NT2/D1 (cell line): ENCODE results near the gene LRRC8E.
A peak's percentile ranks its signal among the peaks of the same experiment; 100 is the strongest.

Experiments
- DNase-seq: peaks from one replicate; pipeline ENCODE4 v3.0.0-alpha.2; 2011; ENCODE audit warnings: low read depth, low spot score
- H3K27me3 ChIP-seq: 2 replicates; pipeline ENCODE4 v1.6.0; 2011; ENCODE audit warnings: mild to moderate bottlenecking; ENCODE audit not compliant: insufficient read length, insufficient read depth
- H3K36me3 ChIP-seq: 2 replicates; pipeline ENCODE4 v1.6.1; 2011; ENCODE audit warnings: mild to moderate bottlenecking, low read length, mixed read lengths; ENCODE audit not compliant: insufficient read depth, insufficient read length
- H3K4me1 ChIP-seq: 2 replicates; pipeline ENCODE4 v1.5.1; 2011; ENCODE audit not compliant: insufficient read depth, insufficient read length
- H3K4me3 ChIP-seq: 2 replicates; pipeline ENCODE4 v1.5.1; 2011; ENCODE audit warnings: low read depth; ENCODE audit not compliant: insufficient read length
- H3K9ac ChIP-seq: 2 replicates; pipeline ENCODE4 v1.6.0; 2011; ENCODE audit warnings: low read depth; ENCODE audit not compliant: insufficient read length
- H3K9me3 ChIP-seq: 2 replicates; pipeline ENCODE4 v1.5.1; 2011; ENCODE audit warnings: mild to moderate bottlenecking, low read length; ENCODE audit not compliant: insufficient read depth
- SUZ12 ChIP-seq: IDR thresholded peaks from 2 replicates; pipeline ENCODE4 v1.6.1; 2011; ENCODE audit not compliant: insufficient read length, insufficient read depth; ENCODE audit errors: extremely low read depth
- YY1 ChIP-seq: IDR thresholded peaks from 2 replicates; pipeline ENCODE4 v1.6.1; 2011; ENCODE audit not compliant: insufficient read length, insufficient read depth
- ZNF274 ChIP-seq: IDR thresholded peaks from 2 replicates; pipeline ENCODE4 v1.6.1; 2011; ENCODE audit warnings: mild to moderate bottlenecking, low read depth, low read length

The LRRC8E gene

DNA sequence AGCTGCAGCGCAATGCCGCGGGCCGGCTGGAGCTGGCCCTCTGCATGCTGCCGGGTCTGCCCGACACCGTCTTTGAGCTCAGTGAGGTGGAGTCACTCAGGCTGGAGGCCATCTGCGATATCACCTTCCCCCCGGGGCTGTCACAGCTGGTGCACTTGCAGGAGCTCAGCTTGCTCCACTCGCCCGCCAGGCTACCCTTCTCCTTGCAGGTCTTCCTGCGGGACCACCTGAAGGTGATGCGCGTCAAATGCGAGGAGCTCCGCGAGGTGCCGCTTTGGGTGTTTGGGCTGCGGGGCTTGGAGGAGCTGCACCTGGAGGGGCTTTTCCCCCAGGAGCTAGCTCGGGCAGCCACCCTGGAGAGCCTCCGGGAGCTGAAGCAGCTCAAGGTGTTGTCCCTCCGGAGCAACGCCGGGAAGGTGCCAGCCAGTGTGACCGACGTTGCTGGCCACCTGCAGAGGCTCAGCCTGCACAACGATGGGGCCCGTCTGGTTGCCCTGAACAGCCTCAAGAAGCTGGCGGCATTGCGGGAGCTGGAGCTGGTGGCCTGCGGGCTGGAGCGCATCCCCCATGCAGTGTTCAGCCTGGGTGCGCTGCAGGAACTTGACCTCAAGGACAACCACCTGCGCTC lies 11.6 kb downstream of the LRRC8E start:
- no peak for DNase-seq
- no peak for TF ChIP-seq YY1
- no peak for TF ChIP-seq ZNF274
- TF ChIP-seq SUZ12, result no peak
- Histone ChIP-seq H3K9me3 (no peaks in the 10 kb centered on the region), H3K4me1 (peaks cover 23% of the 10 kb centered on the region), H3K27me3 (no peaks in the 10 kb centered on the region), H3K4me3 (no peak overlapping the region), H3K36me3 (peaks cover 41% of the 10 kb centered on the region), H3K9ac (peak overlapping the region; percentile 29)

DNA sequence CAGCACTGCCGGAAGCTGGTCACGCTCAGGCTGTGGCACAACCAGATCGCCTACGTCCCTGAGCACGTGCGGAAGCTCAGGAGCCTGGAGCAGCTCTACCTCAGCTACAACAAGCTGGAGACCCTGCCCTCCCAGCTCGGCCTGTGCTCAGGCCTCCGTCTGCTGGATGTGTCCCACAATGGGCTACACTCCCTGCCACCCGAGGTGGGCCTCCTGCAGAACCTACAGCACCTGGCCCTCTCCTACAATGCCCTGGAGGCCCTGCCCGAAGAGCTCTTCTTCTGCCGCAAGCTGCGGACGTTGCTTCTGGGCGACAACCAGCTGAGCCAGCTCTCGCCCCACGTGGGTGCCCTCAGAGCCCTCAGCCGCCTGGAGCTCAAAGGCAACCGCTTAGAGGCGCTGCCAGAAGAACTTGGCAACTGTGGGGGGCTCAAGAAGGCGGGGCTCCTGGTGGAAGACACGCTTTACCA lies 12.1 kb downstream of the LRRC8E start:
- H3K9ac ChIP-seq, result peak overlapping the region; percentile 17
- peaks cover 23% of the 10 kb centered on the region for H3K4me1 ChIP-seq
- TF ChIP-seq YY1 (no peak), ZNF274 (no peak), SUZ12 (no peak)
- H3K4me3 ChIP-seq, result no peak overlapping the region
- DNase-seq, result no peak
- no peaks in the 10 kb centered on the region for H3K9me3 ChIP-seq
- H3K27me3 ChIP-seq, result no peaks in the 10 kb centered on the region
- H3K36me3 ChIP-seq, result peaks cover 44% of the 10 kb centered on the region

DNA sequence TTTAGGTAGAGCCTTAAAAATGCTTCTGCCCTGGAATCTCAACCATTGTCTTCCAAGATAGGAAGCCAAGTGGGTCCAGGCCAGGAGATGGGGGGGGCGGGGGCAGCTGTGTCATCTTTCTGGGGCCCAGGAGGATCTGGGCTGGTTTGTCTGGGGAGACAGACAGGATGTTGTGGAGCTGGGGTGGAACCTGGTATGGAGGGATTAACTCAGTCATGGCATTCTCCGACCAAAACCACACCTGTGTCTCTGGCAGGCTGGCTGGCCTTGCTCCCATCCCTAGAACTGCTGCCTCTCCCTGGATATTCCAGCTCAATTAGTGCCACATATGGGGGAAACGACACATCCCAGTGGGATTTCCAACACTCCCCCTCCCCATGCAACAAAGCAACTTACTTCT lies 12.6 kb downstream of the LRRC8E start:
- no peak for DNase-seq
- Histone ChIP-seq H3K36me3 (peaks cover 44% of the 10 kb centered on the region), H3K4me1 (peaks cover 23% of the 10 kb centered on the region), H3K27me3 (no peaks in the 10 kb centered on the region), H3K9me3 (no peaks in the 10 kb centered on the region), H3K4me3 (no peak overlapping the region), H3K9ac (peak overlapping the region; percentile 29)
- TF ChIP-seq ZNF274 (no peak), YY1 (no peak), SUZ12 (no peak)

DNA sequence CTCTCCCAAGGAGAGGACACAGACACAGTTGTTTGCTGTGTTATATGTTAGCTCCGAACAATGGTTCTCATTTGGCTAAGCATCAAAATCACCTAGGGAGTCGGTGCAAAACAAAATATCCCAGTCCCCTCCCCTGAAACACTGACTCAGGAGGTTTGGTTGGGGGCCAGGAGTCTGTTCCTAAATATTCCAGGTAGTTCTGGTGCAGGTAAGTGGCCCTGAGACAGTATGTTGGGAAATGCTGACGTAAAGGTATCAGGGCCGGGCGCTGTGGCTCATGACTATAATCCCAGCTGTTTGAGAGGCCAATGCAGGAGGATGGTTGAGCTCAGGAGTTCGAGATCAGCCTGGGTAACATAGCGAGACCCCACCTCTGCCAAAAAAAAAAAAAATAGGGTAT lies 13.0 kb downstream of the LRRC8E start:
- no peak for TF ChIP-seq YY1
- no peak for TF ChIP-seq ZNF274
- TF ChIP-seq SUZ12, result no peak
- Histone ChIP-seq H3K27me3 (no peaks in the 10 kb centered on the region), H3K36me3 (peaks cover 48% of the 10 kb centered on the region), H3K4me3 (no peak overlapping the region), H3K9me3 (no peaks in the 10 kb centered on the region), H3K9ac (no peak overlapping the region), H3K4me1 (peaks cover 25% of the 10 kb centered on the region)
- no peak for DNase-seq

DNA sequence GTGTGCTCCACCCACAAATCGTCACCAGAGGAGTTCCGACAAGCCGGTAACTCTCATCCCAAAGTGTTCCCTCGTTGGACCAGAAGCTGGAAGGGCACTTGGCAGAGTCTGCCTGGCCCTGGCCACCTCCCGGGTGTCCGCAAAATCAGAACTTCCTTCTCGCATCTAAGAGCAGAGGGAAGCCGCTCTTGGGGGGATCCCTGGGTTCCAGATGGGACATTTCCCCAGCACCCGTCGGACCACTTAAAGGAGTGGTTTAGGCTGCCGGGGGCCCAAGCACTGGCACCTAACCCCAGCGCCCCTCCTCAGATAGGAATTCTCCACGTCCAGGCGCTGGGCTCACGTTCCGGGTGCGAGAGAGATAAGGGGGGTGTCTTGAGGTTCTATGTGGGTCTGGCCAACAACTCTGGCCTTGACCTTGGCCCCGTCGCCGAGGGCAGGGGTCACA lies 14.5 kb downstream of the LRRC8E start:
- Histone ChIP-seq H3K4me3 (peak overlapping the region; percentile 98), H3K9me3 (no peaks in the 10 kb centered on the region), H3K36me3 (peaks cover 55% of the 10 kb centered on the region), H3K27me3 (no peaks in the 10 kb centered on the region), H3K4me1 (peaks cover 30% of the 10 kb centered on the region), H3K9ac (peak overlapping the region; percentile 100)
- TF ChIP-seq ZNF274 (no peak), YY1 (no peak), SUZ12 (no peak)
- DNase-seq, result no peak

DNA sequence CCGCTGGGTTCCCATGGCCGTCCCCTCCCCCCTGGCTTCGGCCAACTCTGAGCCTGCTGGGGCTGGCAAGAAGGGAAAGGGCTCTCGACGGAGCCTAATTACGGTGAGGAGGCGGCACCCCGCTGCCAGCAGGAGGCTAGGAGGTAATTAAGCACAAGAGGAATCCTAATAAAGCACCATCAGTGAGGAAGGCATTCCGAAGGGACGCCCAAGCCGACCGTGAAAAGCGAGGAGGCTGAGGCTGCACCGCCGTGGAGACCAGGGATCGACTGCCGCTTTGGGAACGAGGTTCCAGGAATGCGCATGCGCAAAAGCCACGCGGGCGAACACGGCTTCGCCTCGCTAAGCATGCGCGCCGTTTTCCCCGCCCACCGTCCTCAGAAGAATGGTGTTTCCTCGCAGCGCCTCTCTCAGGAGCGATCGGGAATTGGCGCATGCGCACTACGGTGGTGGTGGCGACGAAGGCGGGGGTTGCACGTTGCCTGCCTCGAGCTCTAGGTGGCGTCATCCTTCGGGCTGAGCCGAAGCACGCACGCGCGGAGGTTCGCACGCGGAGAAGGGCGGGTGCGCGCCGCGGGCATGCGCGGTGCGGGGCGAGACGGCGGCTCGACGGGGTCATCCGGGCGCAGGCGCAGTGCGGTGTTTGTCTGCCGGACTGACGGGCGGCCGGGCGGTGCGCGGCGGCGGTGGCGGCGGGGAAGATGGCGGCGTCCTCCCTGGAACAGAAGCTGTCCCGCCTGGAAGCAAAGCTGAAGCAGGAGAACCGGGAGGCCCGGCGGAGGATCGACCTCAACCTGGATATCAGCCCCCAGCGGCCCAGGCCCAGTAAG lies 15.1 kb downstream of the LRRC8E start, which contains the start of gene MAP2K7:
MAP2K7 (plus strand) TSS at position 634 of the 830 bp plus-strand sequence; CDS start at position 702, 68 bp downstream.
- Histone ChIP-seq H3K9me3 (no peaks in the 10 kb centered on the region), H3K9ac (peak within 1 kb of the TSS; percentile 100), H3K27me3 (no peaks in the 10 kb centered on the region), H3K4me1 (peaks cover 34% of the 10 kb centered on the region), H3K36me3 (peaks cover 54% of the 10 kb centered on the region), H3K4me3 (peak within 1 kb of the TSS; percentile 98)
- TF ChIP-seq ZNF274 (no peak), SUZ12 (no peak), YY1 (no peak)
- peak; percentile 99 for DNase-seq
